ENCODE data around the gene ISYNA1.

Gene ISYNA1

DNA sequence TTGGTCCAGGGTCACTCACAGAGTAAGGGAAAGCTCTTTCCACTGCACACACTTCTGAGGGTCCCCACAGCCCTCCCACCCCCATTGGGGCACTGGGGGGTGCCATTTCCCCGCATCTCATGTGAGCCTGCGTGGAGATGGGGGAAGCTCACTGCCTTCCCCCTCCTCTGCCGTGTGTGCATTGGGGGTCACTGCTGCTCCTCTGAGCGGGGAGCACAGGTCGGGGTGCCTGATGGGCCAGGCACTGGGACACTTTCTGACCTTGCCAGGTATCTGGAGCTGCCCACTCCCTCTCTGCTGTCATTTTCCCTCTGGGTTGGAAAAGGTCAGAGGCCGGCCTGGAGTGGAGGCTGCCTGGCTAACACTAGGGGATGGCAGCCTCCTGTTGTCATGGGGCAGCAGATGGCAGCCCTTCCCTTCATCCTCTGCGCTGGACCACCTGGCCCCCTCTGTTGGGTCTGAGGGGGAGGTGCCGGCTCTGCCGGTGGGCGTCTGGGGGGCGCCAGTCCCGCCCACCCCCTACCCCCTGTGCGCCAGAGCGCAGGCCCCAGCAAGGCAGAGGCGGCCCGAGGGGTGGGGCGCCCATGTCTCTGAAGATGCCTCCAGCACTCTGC is 9.7 kb downstream of the ISYNA1 start:
- DNase-seq (ENCODE audit: insufficient read length) = no peak
- no peak for FAIRE-seq
- TF ChIP-seq POLR2AphosphoS5 (IDR thresholded peaks at IDR 0.05; ENCODE audit: low read depth, low read length) = no peak
- TF ChIP-seq POLR2A (IDR thresholded peaks at IDR 0.05; ENCODE audit: low read depth, low read length) = no peak
- TF ChIP-seq TAF1 (IDR thresholded peaks at IDR 0.05; ENCODE audit: borderline replicate concordance, low read depth, low read length) = no peak

DNA sequence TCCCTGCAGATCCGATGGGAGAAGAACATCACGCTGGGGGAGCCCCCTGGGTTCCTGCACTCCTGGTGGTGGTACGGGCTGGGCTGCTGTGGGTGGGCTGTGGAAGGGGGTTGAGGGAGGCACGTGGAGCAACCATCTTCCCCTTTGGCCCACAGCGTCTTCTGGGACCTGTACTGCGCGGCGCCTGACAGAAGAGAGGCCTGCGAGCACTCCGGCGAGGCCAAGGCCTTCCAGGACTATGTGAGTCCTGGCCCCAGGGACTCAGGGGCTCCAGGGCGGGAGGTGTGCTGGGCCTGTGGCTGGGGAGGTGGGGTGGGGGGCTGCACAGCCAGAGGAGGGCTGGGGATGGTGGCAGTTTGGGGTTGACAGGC is 10.2 kb downstream of the ISYNA1 start:
- FAIRE-seq (no peak), DNase-seq (ENCODE audit: insufficient read length) (no peak)
- no peak for TF ChIP-seq POLR2AphosphoS5 (IDR thresholded peaks at IDR 0.05; ENCODE audit: low read depth, low read length)
- no peak for TF ChIP-seq POLR2A (IDR thresholded peaks at IDR 0.05; ENCODE audit: low read depth, low read length)
- no peak for TF ChIP-seq TAF1 (IDR thresholded peaks at IDR 0.05; ENCODE audit: borderline replicate concordance, low read depth, low read length)

DNA sequence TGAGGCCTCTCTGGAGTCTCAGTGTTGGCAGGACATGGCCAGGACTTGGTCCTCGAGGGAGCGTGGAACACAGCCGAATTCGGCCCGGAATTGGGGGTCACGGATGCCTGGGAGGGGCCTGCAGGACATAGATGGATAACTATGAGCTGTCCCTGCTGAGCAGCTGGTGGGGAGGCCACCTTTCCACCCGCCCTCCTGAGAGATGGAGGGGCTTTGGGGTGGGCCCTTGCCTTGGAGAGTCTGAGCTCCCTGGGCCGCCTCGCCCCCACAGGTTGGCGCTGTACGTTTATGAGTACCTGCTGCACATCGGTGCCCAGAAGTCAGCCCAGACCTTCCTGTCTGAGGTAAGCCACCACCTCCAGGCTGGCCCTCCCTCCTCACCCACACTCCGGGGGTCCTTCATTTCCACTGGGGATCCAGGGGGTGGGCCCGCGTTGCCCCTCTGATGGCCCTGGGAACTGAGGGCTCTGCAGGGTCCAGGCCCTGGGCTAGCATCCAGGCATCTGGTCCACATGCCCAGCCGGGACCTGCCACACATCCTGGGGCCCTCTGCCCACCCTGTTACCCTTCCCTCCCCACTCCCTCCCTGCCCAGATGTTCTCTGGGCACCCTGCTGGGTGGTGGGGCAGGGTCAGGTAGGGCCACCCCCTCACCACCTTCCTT is 10.7 kb downstream of the ISYNA1 start:
- FAIRE-seq = no peak
- TF ChIP-seq POLR2A (IDR thresholded peaks at IDR 0.05; ENCODE audit: low read depth, low read length) (no peak), TAF1 (IDR thresholded peaks at IDR 0.05; ENCODE audit: borderline replicate concordance, low read depth, low read length) (no peak), POLR2AphosphoS5 (IDR thresholded peaks at IDR 0.05; ENCODE audit: low read depth, low read length) (no peak; the same call in 1 of the 2 replicates)
- DNase-seq (ENCODE audit: insufficient read length) = no peak

DNA sequence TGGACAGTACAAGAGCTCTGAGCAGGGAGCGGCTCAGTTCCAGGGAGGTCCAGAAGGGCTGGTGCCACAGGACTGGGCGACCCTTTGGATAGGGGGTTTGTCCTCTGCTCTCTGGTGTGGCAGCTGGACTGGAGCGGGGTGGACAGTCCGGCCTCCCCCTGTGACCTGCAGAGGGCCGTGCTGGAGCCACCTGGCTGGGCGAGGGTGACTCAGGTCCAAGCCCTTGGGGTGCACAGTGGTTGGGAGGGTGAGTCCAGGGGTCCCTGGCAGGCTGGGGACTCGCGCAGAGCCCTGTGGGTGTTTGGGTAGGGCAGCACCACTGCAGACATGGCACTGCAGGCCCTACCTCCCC is 11.5 kb downstream of the ISYNA1 start:
- TF ChIP-seq TAF1 (IDR thresholded peaks at IDR 0.05; ENCODE audit: borderline replicate concordance, low read depth, low read length) = no peak
- no peak for TF ChIP-seq POLR2A (IDR thresholded peaks at IDR 0.05; ENCODE audit: low read depth, low read length)
- DNase-seq (ENCODE audit: insufficient read length) (no peak), FAIRE-seq (no peak)

DNA sequence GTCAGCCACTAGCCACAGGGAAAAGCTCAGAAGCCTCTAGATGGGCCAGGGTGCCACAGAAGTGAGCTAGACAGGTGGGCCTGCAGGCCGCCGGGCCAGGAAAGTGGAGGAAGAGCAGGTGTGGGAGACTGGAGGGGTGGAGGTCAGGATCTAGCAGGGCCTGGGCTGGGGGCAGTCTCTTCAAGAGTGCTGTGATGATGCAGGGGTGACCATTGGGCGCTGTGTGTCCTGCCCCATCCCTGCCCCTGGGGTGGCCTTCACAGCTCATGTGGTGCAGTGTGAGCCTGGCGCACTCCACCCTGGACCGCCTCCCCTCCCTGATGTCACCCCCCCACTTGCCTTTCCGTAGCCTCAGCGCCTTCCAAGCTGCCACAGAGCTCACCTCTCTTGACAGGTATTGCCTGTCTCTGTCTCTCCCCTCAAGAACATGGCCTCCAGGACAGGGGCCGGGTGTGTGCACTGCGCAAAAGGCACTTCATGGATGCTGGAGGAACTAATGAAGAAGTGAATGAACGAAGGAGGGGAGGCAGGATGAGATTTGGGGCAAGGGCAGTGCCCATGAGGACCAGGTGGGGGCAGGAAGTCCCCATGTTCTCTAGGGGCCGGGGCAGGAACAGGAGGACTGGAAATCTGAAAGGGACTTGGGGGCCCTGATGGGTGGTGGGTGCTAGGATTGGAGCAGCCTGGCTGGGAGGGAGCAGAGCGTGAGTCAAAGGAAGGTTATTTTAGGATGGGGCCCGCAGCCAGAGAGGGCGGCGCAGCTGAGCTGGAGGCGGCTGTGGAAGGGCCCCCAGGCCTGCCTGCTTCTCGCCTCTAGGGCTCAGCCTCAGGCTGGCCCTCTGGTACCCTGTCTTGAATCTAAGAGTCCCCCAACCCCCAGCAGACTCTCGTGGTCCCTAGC is 12.2 kb downstream of the ISYNA1 start:
- FAIRE-seq = no peak
- DNase-seq (ENCODE audit: insufficient read length) = no peak
- TF ChIP-seq TAF1 (IDR thresholded peaks at IDR 0.05; ENCODE audit: borderline replicate concordance, low read depth, low read length) (no peak), POLR2AphosphoS5 (IDR thresholded peaks at IDR 0.05; ENCODE audit: low read depth, low read length) (no peak), POLR2A (IDR thresholded peaks at IDR 0.05; ENCODE audit: low read depth, low read length) (no peak)

DNA sequence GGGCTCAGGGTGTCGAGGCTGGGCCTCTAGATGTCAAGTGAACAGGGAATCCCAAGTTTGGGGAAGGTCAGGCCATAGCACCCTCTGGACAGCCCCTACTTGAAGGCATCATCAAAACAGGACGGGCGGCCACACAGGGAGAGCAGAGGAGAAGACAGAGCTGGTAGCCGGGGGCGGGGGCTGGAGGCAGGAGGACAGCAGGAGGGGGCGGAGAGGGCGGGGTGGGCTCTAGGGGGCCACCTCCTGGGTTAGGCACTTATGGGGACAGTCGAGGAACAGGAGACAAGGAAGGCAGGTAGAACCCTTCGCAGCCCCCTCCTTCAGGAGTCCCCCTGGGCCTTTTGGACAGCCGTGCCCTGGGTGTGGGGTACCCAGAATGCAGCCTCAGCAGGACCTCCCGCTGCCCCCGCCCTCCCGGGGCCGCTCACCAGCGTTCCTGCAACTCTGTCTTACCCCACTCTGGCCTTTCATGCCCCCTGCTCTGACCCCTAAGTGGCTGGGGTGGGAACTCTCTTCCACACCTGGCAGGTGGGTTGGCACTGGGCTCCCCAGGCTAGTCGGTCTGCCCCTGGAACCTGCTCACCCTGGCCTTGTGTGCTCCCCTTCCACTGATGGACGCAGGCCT is 12.9 kb downstream of the ISYNA1 start:
- FAIRE-seq = no peak

DNA sequence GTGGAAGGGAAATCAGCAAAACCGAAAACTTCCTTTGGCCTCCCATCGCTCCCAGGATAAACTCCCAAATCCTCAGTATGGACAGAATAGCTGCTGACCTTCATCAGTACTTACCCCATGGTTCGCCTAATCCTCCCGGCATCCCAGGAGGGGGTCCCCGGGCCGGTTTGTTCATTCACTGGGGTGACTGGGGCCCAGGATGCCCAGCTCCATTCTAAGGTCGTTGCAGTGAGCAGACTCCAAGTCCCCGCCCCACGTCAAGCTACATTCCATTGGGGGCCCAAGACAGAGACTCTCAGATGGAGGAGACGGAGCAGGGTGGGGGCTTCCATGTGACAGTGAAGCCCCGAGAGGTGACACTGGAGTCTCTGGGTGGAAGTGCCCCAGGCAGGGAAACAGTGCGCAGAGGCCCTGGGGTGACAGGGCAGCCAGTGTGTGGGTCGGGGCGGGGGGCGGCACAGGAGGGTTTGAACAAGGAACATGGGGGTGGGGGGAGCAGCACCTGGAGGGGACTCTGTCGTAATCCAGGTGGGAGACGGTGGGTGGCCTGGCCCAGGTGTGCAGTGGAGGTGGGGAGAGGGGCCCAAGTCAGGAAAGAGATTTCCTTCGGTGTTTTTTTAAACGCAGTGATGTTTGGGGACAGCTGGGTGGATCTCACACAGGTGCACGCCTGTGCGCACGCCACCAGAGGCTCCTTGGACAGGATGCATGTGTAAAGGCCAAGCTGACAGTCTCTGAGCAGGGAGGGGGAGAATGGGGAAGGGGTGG is 13.6 kb downstream of the ISYNA1 start:
- no peak for FAIRE-seq
- no peak for DNase-seq (ENCODE audit: insufficient read length)
- TF ChIP-seq POLR2A (IDR thresholded peaks at IDR 0.05; ENCODE audit: low read depth, low read length) (no peak), TAF1 (IDR thresholded peaks at IDR 0.05; ENCODE audit: borderline replicate concordance, low read depth, low read length) (no peak), POLR2AphosphoS5 (IDR thresholded peaks at IDR 0.05; ENCODE audit: low read depth, low read length) (no peak)

More for the DNA sequence above, 12.9 kb downstream of the ISYNA1 start:
- TF ChIP-seq POLR2A (IDR thresholded peaks at IDR 0.05; ENCODE audit: low read depth, low read length) (no peak), TAF1 (IDR thresholded peaks at IDR 0.05; ENCODE audit: borderline replicate concordance, low read depth, low read length) (no peak), POLR2AphosphoS5 (IDR thresholded peaks at IDR 0.05; ENCODE audit: low read depth, low read length) (no peak)
- DNase-seq (ENCODE audit: insufficient read length) = no peak

DNA sequence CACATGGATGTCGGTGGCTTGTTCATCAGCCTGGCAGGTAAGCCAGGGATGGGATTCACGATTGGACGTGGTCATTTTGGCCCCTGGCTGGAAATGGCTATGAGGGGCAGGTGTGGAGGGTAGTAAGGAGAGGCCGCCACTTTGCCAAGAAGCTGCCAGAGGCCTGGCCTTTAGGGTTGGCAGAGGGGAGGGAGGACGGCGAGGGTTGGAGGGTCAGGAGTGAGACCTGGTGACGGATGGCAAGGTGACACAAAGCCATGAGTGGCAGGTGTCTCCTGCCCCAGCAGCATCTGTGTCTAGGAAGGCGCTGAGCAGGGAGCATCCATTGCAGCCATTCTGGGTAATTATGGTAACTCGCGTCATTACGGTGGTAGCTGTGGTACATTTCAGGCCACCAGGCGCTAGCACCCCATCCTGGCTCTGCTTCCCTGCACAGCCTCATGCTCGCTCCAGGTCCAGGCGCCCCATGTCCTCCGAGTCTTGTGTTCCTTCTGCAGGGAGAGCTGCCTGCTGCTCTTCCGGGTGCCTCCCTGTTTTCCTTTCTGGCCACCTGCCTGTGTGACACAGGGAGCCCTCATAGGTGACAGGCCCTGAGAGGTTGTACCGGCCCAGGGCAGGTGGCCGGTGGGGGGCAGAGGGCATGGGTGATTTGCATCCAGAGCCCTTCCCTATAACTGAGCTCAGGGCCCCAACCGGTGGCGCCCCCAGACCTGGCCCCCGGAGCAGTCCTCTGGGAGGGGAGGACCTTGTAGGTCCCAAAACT is 14.5 kb downstream of the ISYNA1 start:
- TF ChIP-seq POLR2AphosphoS5 (IDR thresholded peaks at IDR 0.05; ENCODE audit: low read depth, low read length) (no peak), TAF1 (IDR thresholded peaks at IDR 0.05; ENCODE audit: borderline replicate concordance, low read depth, low read length) (no peak), POLR2A (IDR thresholded peaks at IDR 0.05; ENCODE audit: low read depth, low read length) (no peak)
- no peak for DNase-seq (ENCODE audit: insufficient read length)

DNA sequence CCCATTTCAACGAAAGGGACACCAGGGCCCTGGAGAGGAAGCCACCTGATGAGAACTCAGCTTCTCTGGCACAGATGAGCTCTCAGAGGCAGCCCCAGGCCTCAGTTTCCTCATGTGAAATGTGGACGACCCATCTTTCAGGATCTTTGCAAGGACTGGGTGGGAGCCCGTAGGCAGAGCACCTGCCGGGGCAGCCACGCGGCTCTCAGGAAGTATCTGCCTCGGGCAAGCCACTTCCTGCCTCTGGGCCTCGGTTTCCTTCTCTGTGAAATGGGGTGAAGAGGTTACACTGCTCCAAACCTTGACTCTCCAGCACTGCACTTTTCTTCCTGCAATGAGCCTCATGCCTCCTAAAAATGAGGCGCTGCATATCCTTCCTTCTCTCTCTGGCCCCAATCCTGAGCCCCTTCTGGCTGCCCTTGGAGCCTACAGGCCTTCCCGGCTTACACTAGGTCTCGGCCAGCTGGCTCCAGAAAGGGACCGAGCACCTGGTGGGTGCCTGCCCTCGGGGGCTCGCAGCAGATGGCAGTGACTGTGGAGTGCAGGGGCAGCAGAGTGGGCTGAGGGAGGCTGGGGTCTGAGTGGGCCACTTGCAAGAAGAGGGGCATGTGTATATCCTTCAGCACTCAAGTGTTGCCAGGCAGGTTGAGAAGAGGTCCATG is 15.3 kb downstream of the ISYNA1 start:
- FAIRE-seq = no peak
- no peak for DNase-seq (ENCODE audit: insufficient read length)
- TF ChIP-seq POLR2AphosphoS5 (IDR thresholded peaks at IDR 0.05; ENCODE audit: low read depth, low read length) = no peak
- no peak; the same call in 1 of the 2 replicates for TF ChIP-seq POLR2A (IDR thresholded peaks at IDR 0.05; ENCODE audit: low read depth, low read length)
- no peak for TF ChIP-seq TAF1 (IDR thresholded peaks at IDR 0.05; ENCODE audit: borderline replicate concordance, low read depth, low read length)

More for the DNA sequence above, 14.5 kb downstream of the ISYNA1 start:
- no peak for FAIRE-seq

All from GM12892 (cell line).